Measurements from ENCODE around the gene HSD3B7.
"Not testable (repeated sequence)": the region's sequence is repeated elsewhere in the genome, so short reads cannot be mapped to it uniquely, and the experiment has no call there.

Gene HSD3B7

GRCh38 chr16:30984669-30985400 is at the start of gene HSD3B7:
Gene HSD3B7, plus strand, starts transcription at chr16:30985207. Its CDS starts 452 bp downstream, at chr16:30985659.
- peak; percentile 91 for TF ChIP-seq CTCF (IDR thresholded peaks at IDR 0.05; ENCODE audit: low read depth, low read length, missing control alignments)
- peak; percentile 34 for DNase-seq (ENCODE audit: low read depth)
- H3K4me3 ChIP-seq (ENCODE audit: low read depth, low read length), result peak within 1 kb of the TSS; percentile 33
- in situ Hi-C loops (cut with HindIII; ENCODE audit: low sequenced_read_pairs), result no loop called here

- no peak overlapping the region for H3K4me3 ChIP-seq (ENCODE audit: low read depth, low read length)
- DNase-seq (ENCODE audit: low read depth), result no peak
- in situ Hi-C loops (cut with HindIII; ENCODE audit: low sequenced_read_pairs), result loop anchor here (25.0 kb wide), 1 partner anchor 125 kb away; the partner anchor contains the start of genes ZNF646 and ZNF668
- no peak for TF ChIP-seq CTCF (IDR thresholded peaks at IDR 0.05; ENCODE audit: low read depth, low read length, missing control alignments)
Observed at GRCh38 chr16:30937692-30938091, 47.3 kb upstream of the HSD3B7 start.

DNA sequence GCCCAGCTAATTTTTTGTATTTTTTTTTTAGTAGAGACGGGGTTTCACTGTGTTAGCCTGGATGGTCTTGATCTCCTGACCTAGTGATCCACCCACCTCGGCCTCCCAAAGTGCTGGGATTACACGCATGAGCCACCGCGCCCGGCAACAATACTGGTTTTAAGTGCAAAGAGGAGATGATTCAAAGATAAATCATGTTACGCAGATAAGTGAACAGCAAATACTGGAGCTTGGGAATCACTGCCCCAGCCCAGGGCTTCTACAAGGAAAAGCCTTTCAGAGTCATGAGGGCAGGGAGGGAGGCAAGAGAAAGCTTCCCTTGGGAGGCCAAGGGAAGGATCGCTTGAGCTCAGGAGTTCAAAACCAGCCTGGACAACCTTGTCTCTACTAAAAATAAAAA is 45.4 kb upstream of the HSD3B7 start:
- in situ Hi-C loops (cut with HindIII; ENCODE audit: low sequenced_read_pairs), result loop anchor here (25.0 kb wide), 1 partner anchor 123 kb away; the partner anchor contains the start of genes ZNF646 and ZNF668
- not testable (repeated sequence) for DNase-seq (ENCODE audit: low read depth); H3K4me3 ChIP-seq (ENCODE audit: low read depth, low read length)

DNA sequence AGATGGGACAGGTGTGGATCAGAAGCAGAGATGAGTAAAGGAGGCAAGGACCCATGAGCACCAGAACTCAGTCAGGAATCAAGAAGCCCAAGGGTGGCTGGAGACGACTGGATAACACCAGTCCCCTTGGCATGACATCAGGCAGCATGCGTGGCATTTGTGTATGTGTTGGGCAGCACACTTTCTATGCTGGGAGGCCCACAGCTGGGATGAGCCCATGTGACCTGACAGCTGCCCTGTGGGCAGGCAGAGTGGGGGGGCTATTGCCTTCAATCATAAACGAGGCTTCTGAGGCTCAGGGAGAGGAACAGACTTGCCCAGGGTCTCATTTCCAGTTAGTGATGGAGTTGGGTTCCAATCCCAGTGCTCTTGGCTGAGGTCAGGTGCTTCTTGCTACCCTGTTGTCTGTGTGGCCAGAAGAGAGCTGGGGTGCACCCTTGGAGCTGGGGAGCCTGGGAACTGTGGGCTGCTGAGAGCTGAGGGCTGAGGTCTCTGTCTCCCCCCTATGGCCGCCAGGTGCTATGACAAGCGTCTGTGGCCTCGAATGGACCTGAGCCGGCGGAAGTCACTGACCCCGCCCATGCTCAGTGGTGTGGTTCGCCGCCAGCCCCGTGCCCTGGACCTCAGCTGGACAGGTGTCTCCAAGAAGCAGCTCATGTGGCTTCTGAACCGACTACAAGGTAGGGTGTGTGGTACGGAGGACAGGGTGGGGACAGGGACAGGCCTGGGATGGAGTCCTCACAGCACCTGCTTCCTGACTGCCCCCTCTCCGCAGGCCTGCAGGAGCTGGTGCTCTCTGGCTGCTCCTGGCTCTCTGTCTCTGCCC is 43.2 kb upstream of the HSD3B7 start:
- H3K4me3 ChIP-seq (ENCODE audit: low read depth, low read length), result no peak overlapping the region
- no peak for DNase-seq (ENCODE audit: low read depth)
- peak; percentile 97 for TF ChIP-seq CTCF (IDR thresholded peaks at IDR 0.05; ENCODE audit: low read depth, low read length, missing control alignments)
- in situ Hi-C loops (cut with HindIII; ENCODE audit: low sequenced_read_pairs), result loop anchor here (25.0 kb wide), 1 partner anchor 120 kb away; the partner anchor contains the start of genes ZNF646 and ZNF668

- no peak for TF ChIP-seq CTCF (IDR thresholded peaks at IDR 0.05; ENCODE audit: low read depth, low read length, missing control alignments)
- in situ Hi-C loops (cut with HindIII; ENCODE audit: low sequenced_read_pairs), result loop anchor here (25.0 kb wide), 1 partner anchor 120 kb away; the partner anchor contains the start of genes ZNF646 and ZNF668
- H3K4me3 ChIP-seq (ENCODE audit: low read depth, low read length), result no peak overlapping the region
- DNase-seq (ENCODE audit: low read depth), result no peak
Observed at GRCh38 chr16:30942426-30942806, 42.6 kb upstream of the HSD3B7 start.

DNA sequence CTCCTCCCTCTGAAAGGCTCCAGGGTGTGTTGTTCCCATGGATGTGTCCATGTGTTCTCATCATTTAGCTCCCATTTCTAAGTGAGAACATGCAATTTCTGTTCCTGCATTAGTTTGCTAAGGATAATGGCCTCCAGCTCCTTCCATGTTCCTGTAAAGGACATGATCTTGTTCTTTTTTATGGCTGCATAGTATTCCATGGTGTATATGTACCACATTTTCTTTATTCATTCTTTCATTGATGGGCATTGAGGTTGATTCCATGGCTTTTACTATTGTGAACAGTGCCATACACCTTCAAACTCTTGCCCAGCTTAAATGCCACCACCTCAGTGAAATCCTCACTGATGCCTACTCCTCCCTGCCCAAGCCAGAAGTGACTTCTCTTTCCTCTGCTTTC is 40.7 kb upstream of the HSD3B7 start:
- no peak overlapping the region for H3K4me3 ChIP-seq (ENCODE audit: low read depth, low read length)
- TF ChIP-seq CTCF (IDR thresholded peaks at IDR 0.05; ENCODE audit: low read depth, low read length, missing control alignments), result no peak
- no peak for DNase-seq (ENCODE audit: low read depth)
- in situ Hi-C loops (cut with HindIII; ENCODE audit: low sequenced_read_pairs), result loop anchor here (25.0 kb wide), 1 partner anchor 118 kb away; the partner anchor contains the start of genes ZNF646 and ZNF668

Data from astrocyte of the cerebellum (primary cell).